T-cell (primary cell): ENCODE measurements around the gene BTN2A1. TPM values are rescaled to one million over a fixed set of nuclear protein-coding genes. Genes with fewer than 3 reads are reported as not detected.

Experiments used
- ATAC-seq, 4 experiments: fragments of 200-7000 bp in 3 of 4; fragments of 150-1000 bp in 1 of 4; cut with Tn5 transposase; replicated peaks in 1 of 4; 1 replicate in 3 of 4; 2 replicates in 1 of 4; pipeline ENCODE4 v1.10.0; 2021; ENCODE audit warnings: moderate library complexity in 3 of 4, mild to moderate bottlenecking in 2 of 4, moderate number of reproducible peaks in 1 of 4
- CTCF ChIA-PET, 2 donors: fragments of 300-600 bp; sonication (Branson Sonifier 250); formaldehyde crosslinking; loops; one replicate each; lab custom pipeline; 2022; ENCODE audit warnings: antibody characterized with exemption in 2 of 2; lab: Charles Lee
- POLR2A ChIA-PET, 2 donors: fragments of 300-600 bp; sonication (Branson Sonifier 250); formaldehyde crosslinking; loops; one replicate each; lab custom pipeline; 2022; ENCODE audit warnings: antibody characterized with exemption in 2 of 2; lab: Charles Lee
- DNase-seq, 35 experiments: peaks; one replicate each; pipeline versions ENCODE4 v3.0.0 to v3.0.0-alpha.2; 2013 to 2023
- H3K27ac ChIP-seq: one replicate; pipeline ENCODE4 v1.5.1; 2013; ENCODE audit warnings: low read length
- H3K27me3 ChIP-seq, 2 experiments: replicated peaks in 1 of 2; 1 replicate in 1 of 2; 2 replicates in 1 of 2; pipeline versions ENCODE4 v1.6.1 to v1.7.0; 2013; ENCODE audit warnings: low read length in 1 of 2, mixed read lengths in 1 of 2; ENCODE audit not compliant: control insufficient read depth in 2 of 2, insufficient read depth in 2 of 2; ENCODE audit errors: extremely low read depth in 1 of 2
- H3K36me3 ChIP-seq, 2 donors: 1 replicate in 1 of 2; 2 replicates in 1 of 2; pipeline versions ENCODE4 v1.6.1 to v1.7.0; 2013; ENCODE audit warnings: low read length in 1 of 2; ENCODE audit not compliant: control insufficient read depth in 2 of 2, insufficient read depth in 1 of 2; ENCODE audit errors: extremely low read depth in 1 of 2
- H3K4me1 ChIP-seq, 2 experiments: 1 replicate in 1 of 2; 2 replicates in 1 of 2; pipeline versions ENCODE4 v1.6.1 to v1.7.0; 2013; ENCODE audit warnings: low read length in 2 of 2, mixed read lengths in 1 of 2; ENCODE audit not compliant: insufficient read depth in 2 of 2, control insufficient read depth in 1 of 2; ENCODE audit errors: extremely low read depth in 1 of 2
- H3K4me3 ChIP-seq, 2 donors: 1 replicate in 1 of 2; 2 replicates in 1 of 2; pipeline versions ENCODE4 v1.5.1 to v1.7.0; 2013; ENCODE audit warnings: mild to moderate bottlenecking in 2 of 2, low read length in 1 of 2, moderate library complexity in 1 of 2; ENCODE audit not compliant: control insufficient read depth in 1 of 2; ENCODE audit errors: extremely low read depth in 1 of 2
- H3K9me3 ChIP-seq: 2 replicates; pipeline ENCODE4 v1.7.0; 2013
- H3K27ac Mint-ChIP-seq, 2 donors: one replicate each; pipeline ENCODE4 v1.8.0; 2020 to 2021; ENCODE audit warnings: mild to moderate bottlenecking in 2 of 2, mixed read lengths in 2 of 2
- H3K27me3 Mint-ChIP-seq, 2 donors: one replicate each; pipeline ENCODE4 v1.8.0; 2021 to 2022; ENCODE audit warnings: mixed read lengths in 2 of 2
- H3K36me3 Mint-ChIP-seq: one replicate; pipeline ENCODE4 v1.8.0; 2021; ENCODE audit warnings: mixed read lengths
- H3K4me1 Mint-ChIP-seq, 3 donors: one replicate each; pipeline ENCODE4 v1.8.0; 2020 to 2022; ENCODE audit warnings: mixed read lengths in 3 of 3, mild to moderate bottlenecking in 1 of 3
- H3K4me3 Mint-ChIP-seq, 3 donors: one replicate each; pipeline ENCODE4 v1.8.0; 2020 to 2022; ENCODE audit warnings: mild to moderate bottlenecking in 3 of 3, mixed read lengths in 3 of 3, moderate library complexity in 3 of 3
- H3K9me3 Mint-ChIP-seq, 3 donors: one replicate each; pipeline ENCODE4 v1.8.0; 2020 to 2022; ENCODE audit warnings: mixed read lengths in 3 of 3
- WGBS: methylation state at CpG from one replicate; pipeline ENCODE4 v1.1.5; 2013; ENCODE audit warnings: missing lambda C conversion rate; ENCODE audit not compliant: insufficient coverage; 5-methylcytosine and 5-hydroxymethylcytosine counted together
- total RNA-seq, 35 experiments: library from RNA in 6 of 35; stranded (reverse) in 6 of 35; fragments of 120-200 nt in 1 of 35; gene quantifications; one replicate each; pipeline versions ENCODE4 v1.2.1 to v1.2.4 and lab custom pipeline; 2013 to 2026

Gene BTN2A1
- total RNA-seq, 5 donors from 2014 or later (not counting 1 experiment from before 2014, with no cell fraction given), result 36.1 to 53.4 (median 47.9) TPM

GRCh38 chr6:26447257-26447656 is 10.5 kb upstream of the BTN2A1 start:
- peaks cover 15 to 80% of the 10 kb centered on the region in 2 donors for H3K36me3 ChIP-seq
- 83% methylated on average over 1 of the region's 5 CpGs for WGBS
- DNase-seq, result no peak
- H3K4me3 ChIP-seq, result no peak overlapping the region
- no peak overlapping the region for H3K4me3 Mint-ChIP-seq
- no peaks in the 10 kb centered on the region for H3K9me3 ChIP-seq
- H3K9me3 Mint-ChIP-seq, result no peaks in the 10 kb centered on the region
- peaks cover 17 to 38% of the 10 kb centered on the region in 2 experiments for H3K4me1 ChIP-seq
- no peak overlapping the region for H3K27ac ChIP-seq
- CTCF ChIA-PET, result no interaction called here
- peaks cover 82% of the 10 kb centered on the region for H3K36me3 Mint-ChIP-seq
- no peaks in the 10 kb centered on the region for H3K27me3 Mint-ChIP-seq
- H3K27ac Mint-ChIP-seq, result no peak overlapping the region
- peaks cover 56 to 70% (median 62%) of the 10 kb centered on the region in 3 donors for H3K4me1 Mint-ChIP-seq
- ATAC-seq, result no peak
- POLR2A ChIA-PET, result interaction anchor here in 1 of 2 donors (0.6 kb wide), 1 partner anchor 243 kb away, joined by 3 read pairs; a partner anchor contains a TSS
- no peaks in the 10 kb centered on the region for H3K27me3 ChIP-seq

GRCh38 chr6:26450240-26450639 is 7.5 kb upstream of the BTN2A1 start:
- DNase-seq, result no peak
- H3K4me1 Mint-ChIP-seq, result peaks cover 27 to 46% (median 34%) of the 10 kb centered on the region in 3 donors
- H3K4me3 ChIP-seq, result no peak overlapping the region
- H3K27me3 Mint-ChIP-seq, result no peaks in the 10 kb centered on the region
- peaks cover 8 to 18% of the 10 kb centered on the region in 2 experiments for H3K4me1 ChIP-seq
- WGBS, result 100% methylated on average over 1 of the region's 3 CpGs
- H3K36me3 Mint-ChIP-seq, result peaks cover 58% of the 10 kb centered on the region
- H3K27me3 ChIP-seq, result no peaks in the 10 kb centered on the region
- H3K9me3 Mint-ChIP-seq, result no peaks in the 10 kb centered on the region
- no peak overlapping the region for H3K4me3 Mint-ChIP-seq
- H3K27ac ChIP-seq, result no peak overlapping the region
- POLR2A ChIA-PET, result interaction anchor here in 1 of 2 donors (0.5 kb wide), 1 partner anchor 146 kb away, joined by 3 read pairs; no protein-coding TSS in a partner anchor
- H3K36me3 ChIP-seq, result peaks cover 19 to 72% of the 10 kb centered on the region in 2 donors
- no peak for ATAC-seq
- CTCF ChIA-PET, result interaction anchor here in 1 of 2 donors (0.6 kb wide), 1 partner anchor 26 kb away, joined by 3 read pairs; no protein-coding TSS in a partner anchor
- H3K27ac Mint-ChIP-seq, result peak overlapping the region; percentile 66 to 79
- H3K9me3 ChIP-seq, result no peaks in the 10 kb centered on the region

- Histone ChIP-seq H3K9me3 (no peaks in the 10 kb centered on the region), H3K36me3 (peaks cover 15 to 56% of the 10 kb centered on the region in 2 donors), H3K4me1 (peaks cover 0 to 6% of the 10 kb centered on the region in 2 experiments), H3K27ac (no peak overlapping the region), H3K27me3 (no peaks in the 10 kb centered on the region), H3K4me3 (no peak overlapping the region)
- Mint-ChIP-seq H3K27me3 (no peaks in the 10 kb centered on the region), H3K4me1 (peaks cover 28 to 53% (median 28%) of the 10 kb centered on the region in 3 donors), H3K27ac (peak overlapping the region in 1 of 2 donors; percentile 62), H3K36me3 (peaks cover 48% of the 10 kb centered on the region), H3K4me3 (no peak overlapping the region), H3K9me3 (no peaks in the 10 kb centered on the region)
- ATAC-seq (no peak), DNase-seq (no peak)
- CTCF ChIA-PET, result no interaction called here
- POLR2A ChIA-PET, result no interaction called here
- no CpG with 5 or more reads among the region's 1 CpG for WGBS
Measured at GRCh38 chr6:26452631-26453235, 5.0 kb upstream of the BTN2A1 start.

GRCh38 chr6:26454631-26455030 is 3.1 kb upstream of the BTN2A1 start:
- Histone ChIP-seq H3K4me1 (peaks cover 5 to 14% of the 10 kb centered on the region in 2 experiments), H3K27ac (no peak overlapping the region), H3K27me3 (no peaks in the 10 kb centered on the region), H3K36me3 (peaks cover 15 to 45% of the 10 kb centered on the region in 2 donors), H3K4me3 (no peak overlapping the region), H3K9me3 (no peaks in the 10 kb centered on the region)
- no CpG with 5 or more reads among the region's 1 CpG for WGBS
- Mint-ChIP-seq H3K36me3 (peaks cover 37% of the 10 kb centered on the region), H3K4me1 (peaks cover 34 to 57% (median 37%) of the 10 kb centered on the region in 3 donors), H3K27ac (peak overlapping the region in 1 of 2 donors; percentile 30), H3K4me3 (no peak overlapping the region), H3K9me3 (no peaks in the 10 kb centered on the region), H3K27me3 (no peaks in the 10 kb centered on the region)
- ChIA-PET CTCF (interaction anchor here (0.6 to 1.1 kb wide), 3 partner anchors 9 to 141 kb away, joined by 3 to 5 read pairs (median 4); no protein-coding TSS in a partner anchor), POLR2A (interaction anchor here (0.6 to 0.7 kb wide), 4 partner anchors 8 to 782 kb away, joined by 4 to 14 read pairs (median 6); no protein-coding TSS in a partner anchor)
- ATAC-seq (no peak), DNase-seq (no peak)

- peaks cover 8 to 20% of the 10 kb centered on the region in 2 experiments for H3K4me1 ChIP-seq
- Mint-ChIP-seq H3K27me3 (no peaks in the 10 kb centered on the region), H3K4me3 (no peak overlapping the region), H3K4me1 (peaks cover 42 to 57% (median 43%) of the 10 kb centered on the region in 3 donors), H3K27ac (peak overlapping the region; percentile 59 to 74), H3K36me3 (peaks cover 37% of the 10 kb centered on the region), H3K9me3 (no peaks in the 10 kb centered on the region)
- ATAC-seq (no peak), DNase-seq (no peak)
- peaks cover 15 to 44% of the 10 kb centered on the region in 2 donors for H3K36me3 ChIP-seq
- 100% methylated on average over 1 of the region's 3 CpGs for WGBS
- POLR2A ChIA-PET, result interaction anchor here (0.6 to 0.9 kb wide), 3 partner anchors 9 to 696 kb away, joined by 3 read pairs; no protein-coding TSS in a partner anchor
- CTCF ChIA-PET, result interaction anchor here in 1 of 2 donors (1.3 kb wide), 1 partner anchor 10 kb away, joined by 4 read pairs; no protein-coding TSS in a partner anchor
- peak overlapping the region; percentile 24 for H3K27ac ChIP-seq
- no peaks in the 10 kb centered on the region for H3K9me3 ChIP-seq
- H3K27me3 ChIP-seq, result no peaks in the 10 kb centered on the region
- no peak overlapping the region for H3K4me3 ChIP-seq
Measured at GRCh38 chr6:26455357-26455970, 2.3 kb upstream of the BTN2A1 start.

- Mint-ChIP-seq H3K36me3 (peaks cover 38% of the 10 kb centered on the region), H3K27me3 (no peaks in the 10 kb centered on the region), H3K4me3 (peak overlapping the region; percentile 97 to 99 (median 98)), H3K9me3 (no peaks in the 10 kb centered on the region), H3K27ac (peak overlapping the region; percentile 96 to 98), H3K4me1 (peaks cover 53 to 72% (median 59%) of the 10 kb centered on the region in 3 donors)
- ATAC-seq (peak; percentile 1 to 39 (median 14)), DNase-seq (peak in 1 of 35 experiments; percentile 8)
- Histone ChIP-seq H3K36me3 (peaks cover 7 to 44% of the 10 kb centered on the region in 2 donors), H3K27me3 (no peaks in the 10 kb centered on the region), H3K9me3 (no peaks in the 10 kb centered on the region), H3K27ac (peak overlapping the region; percentile 69), H3K4me1 (peaks cover 10 to 39% of the 10 kb centered on the region in 2 experiments), H3K4me3 (peak overlapping the region; percentile 72 to 91)
- ChIA-PET CTCF (no interaction called here), POLR2A (no interaction called here)
- WGBS, result 56% methylated on average over 4 of the region's 9 CpGs
Measured at GRCh38 chr6:26457264-26457805, 420 bp upstream of the BTN2A1 start.
